H9 (cell line): ENCODE data around the gene GTF3C1. TPM values are rescaled to one million over a fixed set of nuclear protein-coding genes. Genes with fewer than 3 reads are reported as not detected.

Experiments
- DNase-seq: peaks from one replicate; pipeline ENCODE4 v3.0.0-alpha.2; 2017
- H2AFZ ChIP-seq: one replicate; pipeline ENCODE4 v1.6.1; 2013; ENCODE audit warnings: mild to moderate bottlenecking, low read length, control low read depth, moderate library complexity
- H2AK5ac ChIP-seq: 2 replicates; pipeline ENCODE4 v1.6.1; 2013; ENCODE audit warnings: low read length, control low read depth, mixed read lengths; ENCODE audit not compliant: insufficient read length
- H2BK120ac ChIP-seq: one replicate; pipeline ENCODE4 v1.6.1; 2013; ENCODE audit warnings: low read depth, mild to moderate bottlenecking, low read length, control low read depth, inconsistent platforms; ENCODE audit not compliant: poor library complexity, severe bottlenecking
- H2BK12ac ChIP-seq: 2 replicates; pipeline ENCODE4 v1.6.1; 2013; ENCODE audit warnings: low read length, control low read depth, mixed read lengths, low read depth; ENCODE audit not compliant: insufficient read length
- H2BK15ac ChIP-seq: 2 replicates; pipeline ENCODE4 v1.6.1; 2013; ENCODE audit warnings: low read depth, low read length, control low read depth
- H2BK20ac ChIP-seq: one replicate; pipeline ENCODE4 v1.6.1; 2013; ENCODE audit warnings: low read depth, mild to moderate bottlenecking, low read length, control low read depth, inconsistent platforms; ENCODE audit not compliant: poor library complexity, severe bottlenecking
- H2BK5ac ChIP-seq: 2 replicates; pipeline ENCODE4 v1.6.1; 2013; ENCODE audit warnings: low read length, control low read depth, mixed read lengths; ENCODE audit not compliant: insufficient read length
- H3K14ac ChIP-seq: 2 replicates; pipeline ENCODE4 v1.6.1; 2013; ENCODE audit warnings: low read length, control low read depth; ENCODE audit not compliant: insufficient read depth
- H3K18ac ChIP-seq: 2 replicates; pipeline ENCODE4 v1.6.1; 2013; ENCODE audit warnings: low read depth, mild to moderate bottlenecking, mixed read lengths, low read length, control low read depth; ENCODE audit not compliant: insufficient read length
- H3K23ac ChIP-seq: 2 replicates; pipeline ENCODE4 v1.6.1; 2013; ENCODE audit warnings: low read length, control low read depth, mixed read lengths, low read depth; ENCODE audit not compliant: insufficient read length
- H3K23me2 ChIP-seq: 2 replicates; pipeline ENCODE4 v1.6.1; 2013; ENCODE audit warnings: low read depth, mild to moderate bottlenecking, mixed read lengths, low read length, control low read depth; ENCODE audit not compliant: insufficient read length, poor library complexity, severe bottlenecking
- H3K27ac ChIP-seq: 2 replicates; pipeline ENCODE4 v1.5.1; 2013; ENCODE audit warnings: low read length, control low read depth, mixed read lengths, low read depth; ENCODE audit not compliant: insufficient read length
- H3K27me3 ChIP-seq: 2 replicates; pipeline ENCODE4 v1.6.1; 2013; ENCODE audit warnings: low read length, control low read depth, inconsistent platforms; ENCODE audit not compliant: insufficient read depth
- H3K4ac ChIP-seq: 2 replicates; pipeline ENCODE4 v1.6.1; 2013; ENCODE audit warnings: low read depth, mild to moderate bottlenecking, control low read depth, inconsistent platforms, low read length, moderate library complexity
- H3K4me1 ChIP-seq: 2 replicates; pipeline ENCODE4 v1.6.1; 2013; ENCODE audit warnings: low read length, control low read depth, inconsistent platforms; ENCODE audit not compliant: insufficient read depth
- H3K4me2 ChIP-seq: 2 replicates; pipeline ENCODE4 v1.6.1; 2013; ENCODE audit warnings: low read length, control low read depth, mixed read lengths; ENCODE audit not compliant: insufficient read length, insufficient read depth
- H3K56ac ChIP-seq: 2 replicates; pipeline ENCODE4 v1.6.1; 2013; ENCODE audit warnings: low read depth, mild to moderate bottlenecking, mixed read lengths, low read length, control low read depth; ENCODE audit not compliant: insufficient read length
- H3K79me1 ChIP-seq: 2 replicates; pipeline ENCODE4 v1.6.1; 2013; ENCODE audit warnings: low read depth, mild to moderate bottlenecking, moderate library complexity, low read length, control low read depth, inconsistent platforms; ENCODE audit not compliant: insufficient read depth, poor library complexity, severe bottlenecking
- H3K79me2 ChIP-seq: 2 replicates; pipeline ENCODE4 v1.6.1; 2013; ENCODE audit warnings: low read length, control low read depth, inconsistent platforms; ENCODE audit not compliant: insufficient read depth
- H3K9ac ChIP-seq: 2 replicates; pipeline ENCODE4 v1.6.1; 2013; ENCODE audit warnings: low read length, control low read depth, mixed read lengths; ENCODE audit not compliant: insufficient read length; ENCODE audit errors: extremely low read depth
- H3K9me3 ChIP-seq: one replicate; pipeline ENCODE4 v1.6.1; 2013; ENCODE audit warnings: low read depth, low read length, inconsistent platforms; ENCODE audit not compliant: control insufficient read depth
- H3T11ph ChIP-seq: one replicate; pipeline ENCODE4 v1.6.1; 2013; ENCODE audit warnings: mild to moderate bottlenecking, low read length, control low read depth, inconsistent platforms
- H4K20me1 ChIP-seq: one replicate; pipeline ENCODE4 v1.6.1; 2013; ENCODE audit not compliant: control insufficient read depth, insufficient read length, insufficient read depth
- H4K5ac ChIP-seq: 2 replicates; pipeline ENCODE4 v1.6.1; 2013; ENCODE audit warnings: low read depth, mild to moderate bottlenecking, mixed read lengths, low read length, control low read depth; ENCODE audit not compliant: insufficient read length
- H4K8ac ChIP-seq: replicated peaks from 2 replicates; pipeline ENCODE4 v1.6.1; 2013; ENCODE audit warnings: low read length, control low read depth, mixed read lengths, low read depth; ENCODE audit not compliant: insufficient read length
- H4K91ac ChIP-seq: 2 replicates; pipeline ENCODE4 v1.6.1; 2013; ENCODE audit warnings: low read depth, mild to moderate bottlenecking, moderate library complexity, mixed read lengths, low read length, control low read depth; ENCODE audit not compliant: insufficient read length
- H3K27ac Mint-ChIP-seq, 3 experiments: 2 replicates in 2 of 3; 3 replicates in 1 of 3; pipeline ENCODE4 v1.8.0; 2020 to 2021; ENCODE audit warnings: mixed read lengths in 3 of 3, mild to moderate bottlenecking in 1 of 3, moderate library complexity in 1 of 3
- H3K27me3 Mint-ChIP-seq: 2 replicates; pipeline ENCODE4 v1.8.0; 2021; ENCODE audit warnings: low read depth, mild to moderate bottlenecking, moderate library complexity, mixed read lengths
- H3K36me3 Mint-ChIP-seq, 3 experiments: 2 replicates in 2 of 3; 3 replicates in 1 of 3; pipeline ENCODE4 v1.8.0; 2020 to 2021; ENCODE audit warnings: low read depth in 3 of 3, mixed read lengths in 3 of 3; ENCODE audit not compliant: insufficient read depth in 1 of 3
- H3K4me1 Mint-ChIP-seq, 2 experiments: 2 replicates each; pipeline ENCODE4 v1.8.0; 2020; ENCODE audit warnings: mixed read lengths in 2 of 2
- H3K4me3 Mint-ChIP-seq, 2 experiments: 2 replicates in 1 of 2; 3 replicates in 1 of 2; pipeline ENCODE4 v1.8.0; 2020 to 2021; ENCODE audit warnings: mild to moderate bottlenecking in 2 of 2, mixed read lengths in 2 of 2, moderate library complexity in 1 of 2
- H3K9me3 Mint-ChIP-seq, 2 experiments: 2 replicates in 1 of 2; 3 replicates in 1 of 2; pipeline ENCODE4 v1.8.0; 2020; ENCODE audit warnings: mild to moderate bottlenecking in 2 of 2, mixed read lengths in 2 of 2, moderate library complexity in 1 of 2
- WGBS: extraction: QIAGEN DNeasy Blood & Tissue Kit; methylation state at CpG from one replicate; pipeline ENCODE4 v1.1.7; 2013; ENCODE audit warnings: missing lambda C conversion rate, low lambda C conversion rate, mixed read lengths; ENCODE audit not compliant: insufficient read length; ENCODE audit errors: extremely low coverage; 5-methylcytosine and 5-hydroxymethylcytosine counted together
- total RNA-seq: library from RNA; stranded (reverse); gene quantifications from 2 replicates; pipeline ENCODE4 v1.2.1, GENCODE V29; 2021
- TF ChIP-seq, protein P1 (sequence below): fragments of 200-600 bp; sonication (generic); conservative IDR thresholded peaks from 3 replicates; pipeline ENCODE4 v1.8.0; 2021; ENCODE audit warnings: antibody characterized with exemption, mild to moderate bottlenecking

Gene GTF3C1
- total RNA-seq, 1 experiment from 2014 or later: 113 TPM

- Histone ChIP-seq H4K20me1 (peaks cover 2% of the 10 kb centered on the region), H2BK120ac (no peak overlapping the region), H3K9ac (no peak overlapping the region), H3K9me3 (no peaks in the 10 kb centered on the region), H3K4ac (no peak overlapping the region), H2BK5ac (no peak overlapping the region), H2BK12ac (no peak overlapping the region), H3K27me3 (no peaks in the 10 kb centered on the region), H4K5ac (no peak overlapping the region), H3K56ac (no peak overlapping the region), H2BK15ac (no peak overlapping the region), H3K18ac (no peak overlapping the region), H3K23me2 (no peaks in the 10 kb centered on the region), H3K4me1 (no peaks in the 10 kb centered on the region), H3T11ph (no peak overlapping the region), H3K79me2 (no peaks in the 10 kb centered on the region), H4K91ac (no peak overlapping the region), H2AFZ (no peak overlapping the region), H3K14ac (no peak overlapping the region), H3K23ac (no peak overlapping the region), H2BK20ac (no peak overlapping the region), H4K8ac (no peak overlapping the region), H3K27ac (no peak overlapping the region), H3K79me1 (no peaks in the 10 kb centered on the region), H3K4me2 (no peak overlapping the region), H2AK5ac (no peak overlapping the region)
- DNase-seq: no peak
- Mint-ChIP-seq H3K27me3 (no peaks in the 10 kb centered on the region; the same call in 1 of the 2 replicates), H3K4me3 (no peak overlapping the region), H3K27ac (no peak overlapping the region), H3K9me3 (no peaks in the 10 kb centered on the region), H3K4me1 (peaks cover 2 to 3% of the 10 kb centered on the region in 2 experiments; a peak in 2 of 4 replicates), H3K36me3 (peaks cover 0 to 17% (median 0%) of the 10 kb centered on the region in 3 experiments; a peak in 4 of 7 replicates)
- TF ChIP-seq, protein P1, sequence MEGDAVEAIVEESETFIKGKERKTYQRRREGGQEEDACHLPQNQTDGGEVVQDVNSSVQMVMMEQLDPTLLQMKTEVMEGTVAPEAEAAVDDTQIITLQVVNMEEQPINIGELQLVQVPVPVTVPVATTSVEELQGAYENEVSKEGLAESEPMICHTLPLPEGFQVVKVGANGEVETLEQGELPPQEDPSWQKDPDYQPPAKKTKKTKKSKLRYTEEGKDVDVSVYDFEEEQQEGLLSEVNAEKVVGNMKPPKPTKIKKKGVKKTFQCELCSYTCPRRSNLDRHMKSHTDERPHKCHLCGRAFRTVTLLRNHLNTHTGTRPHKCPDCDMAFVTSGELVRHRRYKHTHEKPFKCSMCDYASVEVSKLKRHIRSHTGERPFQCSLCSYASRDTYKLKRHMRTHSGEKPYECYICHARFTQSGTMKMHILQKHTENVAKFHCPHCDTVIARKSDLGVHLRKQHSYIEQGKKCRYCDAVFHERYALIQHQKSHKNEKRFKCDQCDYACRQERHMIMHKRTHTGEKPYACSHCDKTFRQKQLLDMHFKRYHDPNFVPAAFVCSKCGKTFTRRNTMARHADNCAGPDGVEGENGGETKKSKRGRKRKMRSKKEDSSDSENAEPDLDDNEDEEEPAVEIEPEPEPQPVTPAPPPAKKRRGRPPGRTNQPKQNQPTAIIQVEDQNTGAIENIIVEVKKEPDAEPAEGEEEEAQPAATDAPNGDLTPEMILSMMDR: no peak
- no CpG with 5 or more reads among the region's 12 CpGs for WGBS
Measured at GRCh38 chr16:27455700-27456099, 94.0 kb downstream of the GTF3C1 start.
